Memory B cell (primary cell): ENCODE measurements around the gene ZDHHC24.

Experiments used
- ATAC-seq: fragments of 150-1000 bp; cut with Tn5 transposase; 2 replicates; pipeline ENCODE4 v1.10.0; 2021; ENCODE audit warnings: low read depth, mild to moderate bottlenecking, moderate library complexity
- DNase-seq, 2 donors: peaks; one replicate each; pipeline ENCODE4 v3.0.0; 2022; ENCODE audit warnings: low spot score in 2 of 2
- H3K27ac Mint-ChIP-seq: one replicate; pipeline ENCODE4 v1.8.0; 2022; ENCODE audit warnings: mild to moderate bottlenecking, moderate library complexity, mixed read lengths
- H3K27me3 Mint-ChIP-seq: one replicate; pipeline ENCODE4 v1.8.0; 2022; ENCODE audit warnings: mixed read lengths
- H3K36me3 Mint-ChIP-seq: one replicate; pipeline ENCODE4 v1.8.0; 2022; ENCODE audit warnings: mild to moderate bottlenecking, mixed read lengths
- H3K4me1 Mint-ChIP-seq: one replicate; pipeline ENCODE4 v1.8.0; 2022; ENCODE audit warnings: mixed read lengths
- H3K4me3 Mint-ChIP-seq: one replicate; pipeline ENCODE4 v1.8.0; 2022; ENCODE audit warnings: mild to moderate bottlenecking, moderate library complexity, mixed read lengths
- H3K9me3 Mint-ChIP-seq: one replicate; pipeline ENCODE4 v1.8.0; 2022; ENCODE audit warnings: mixed read lengths

The ZDHHC24 gene

DNA sequence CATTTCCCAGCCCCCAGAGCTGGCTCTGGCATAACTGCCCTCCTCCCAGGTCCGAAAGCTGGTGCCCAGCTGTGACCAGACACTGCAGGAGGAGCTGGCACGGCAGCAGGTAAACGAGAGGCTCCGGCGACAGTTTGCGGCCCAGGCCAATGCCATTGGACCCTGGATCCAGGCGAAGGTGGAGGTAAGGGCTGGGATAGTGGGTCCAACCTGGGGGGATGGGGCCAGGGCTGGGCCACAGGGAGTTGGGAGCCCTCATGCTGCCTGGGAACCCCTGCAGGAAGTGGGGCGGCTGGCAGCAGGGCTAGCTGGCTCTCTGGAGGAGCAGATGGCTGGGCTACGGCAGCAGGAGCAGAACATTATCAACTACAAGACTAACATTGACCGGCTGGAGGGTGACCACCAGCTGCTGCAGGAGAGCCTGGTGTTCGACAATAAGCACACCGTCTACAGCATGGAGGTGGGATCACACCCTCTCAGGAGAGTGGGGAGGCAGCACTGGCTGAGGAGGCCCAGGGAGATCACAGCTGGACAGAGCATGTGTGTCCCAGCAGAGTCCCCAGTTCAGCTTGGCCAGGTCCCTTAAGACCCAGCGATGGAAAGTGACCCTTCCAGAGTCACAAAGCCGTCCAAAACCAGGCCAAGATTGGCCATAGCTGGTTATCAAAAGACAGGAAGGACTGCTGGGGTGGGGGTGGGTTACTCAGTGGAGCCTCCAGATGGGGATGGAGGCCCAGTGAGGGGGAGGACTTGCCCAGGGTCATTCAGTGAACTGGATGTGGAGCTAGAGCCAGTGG, 15.5 kb upstream of the ZDHHC24 start:
- DNase-seq, result no peak

DNA sequence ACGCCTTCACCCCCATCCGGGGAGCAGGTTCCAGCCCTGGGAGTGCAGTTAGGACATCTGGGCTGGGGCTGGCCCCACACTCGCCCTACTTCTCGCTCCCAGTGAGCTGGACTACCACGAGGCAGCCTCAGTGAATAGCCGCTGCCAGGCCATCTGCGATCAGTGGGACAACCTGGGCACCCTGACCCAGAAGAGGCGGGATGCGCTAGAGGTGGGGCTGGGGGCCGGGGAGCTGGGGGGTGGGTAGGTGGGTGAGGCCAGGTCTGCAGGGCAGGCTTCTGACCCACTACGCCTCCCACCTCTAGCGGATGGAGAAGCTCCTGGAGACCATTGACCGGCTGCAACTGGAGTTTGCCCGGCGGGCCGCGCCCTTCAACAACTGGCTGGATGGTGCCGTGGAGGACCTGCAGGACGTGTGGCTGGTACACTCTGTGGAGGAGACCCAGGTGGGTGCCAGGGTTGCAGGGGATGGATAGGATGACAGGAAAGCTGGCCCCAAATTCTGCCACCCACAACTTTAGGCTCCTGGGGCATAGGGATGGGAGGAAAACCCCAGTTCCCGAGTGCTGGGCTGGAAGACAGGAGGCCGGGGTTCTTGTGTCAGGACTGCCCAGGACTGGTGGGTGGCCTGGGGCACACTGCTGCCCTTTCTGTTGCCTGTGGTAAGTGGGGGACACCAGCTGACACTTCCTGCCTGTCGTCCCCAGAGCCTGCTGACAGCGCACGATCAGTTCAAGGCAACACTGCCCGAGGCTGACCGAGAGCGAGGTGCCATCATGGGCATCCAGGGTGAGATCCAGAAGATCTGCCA, 14.2 kb upstream of the ZDHHC24 start:
- Mint-ChIP-seq H3K4me1 (no peaks in the 10 kb centered on the region), H3K4me3 (no peak overlapping the region), H3K9me3 (no peaks in the 10 kb centered on the region), H3K36me3 (no peaks in the 10 kb centered on the region), H3K27me3 (peaks cover 9% of the 10 kb centered on the region), H3K27ac (no peak overlapping the region)
- ATAC-seq (no peak), DNase-seq (no peak)

More for the DNA sequence above, 15.5 kb upstream of the ZDHHC24 start:
- peaks cover 4% of the 10 kb centered on the region for H3K36me3 Mint-ChIP-seq
- H3K4me1 Mint-ChIP-seq, result no peaks in the 10 kb centered on the region
- peaks cover 11% of the 10 kb centered on the region for H3K27me3 Mint-ChIP-seq
- no peaks in the 10 kb centered on the region for H3K9me3 Mint-ChIP-seq
- H3K4me3 Mint-ChIP-seq, result no peak overlapping the region
- no peak overlapping the region for H3K27ac Mint-ChIP-seq
- ATAC-seq, result no peak

DNA sequence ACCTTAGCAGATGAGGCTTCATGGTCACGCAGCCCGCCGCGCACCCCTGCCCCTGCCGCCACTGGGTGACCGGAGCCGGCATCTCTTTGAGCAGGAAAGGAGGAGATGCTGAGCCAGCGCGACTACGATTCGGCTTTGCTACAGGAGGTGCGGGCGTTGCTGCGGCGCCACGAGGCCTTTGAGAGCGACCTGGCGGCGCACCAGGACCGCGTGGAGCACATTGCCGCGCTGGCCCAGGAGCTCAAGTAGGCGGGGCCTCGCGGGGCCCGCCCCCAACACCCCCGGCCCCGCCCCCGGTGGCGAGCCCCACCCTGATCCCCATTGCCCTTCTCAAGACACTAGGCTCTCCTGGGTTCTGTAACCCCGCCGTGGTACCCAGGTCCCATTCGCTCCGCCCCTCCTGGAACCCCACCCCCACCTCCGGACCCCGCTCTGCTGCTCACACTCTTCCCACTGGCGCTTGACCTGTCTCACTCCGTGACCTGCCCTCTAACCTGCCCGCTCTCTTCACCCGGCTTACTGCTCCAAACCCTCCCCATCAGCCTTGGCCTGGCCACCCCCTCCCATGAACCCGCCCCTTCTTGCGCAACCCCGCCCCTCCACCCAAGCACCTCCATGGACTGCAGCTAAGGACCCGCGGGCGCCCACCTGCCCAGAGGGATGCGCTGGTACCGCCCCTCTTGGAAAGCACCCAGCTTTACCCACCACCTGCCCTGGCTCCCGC, 13.5 kb upstream of the ZDHHC24 start:
- DNase-seq (no peak), ATAC-seq (peak; percentile 55)
- no peak overlapping the region for H3K4me3 Mint-ChIP-seq

DNA sequence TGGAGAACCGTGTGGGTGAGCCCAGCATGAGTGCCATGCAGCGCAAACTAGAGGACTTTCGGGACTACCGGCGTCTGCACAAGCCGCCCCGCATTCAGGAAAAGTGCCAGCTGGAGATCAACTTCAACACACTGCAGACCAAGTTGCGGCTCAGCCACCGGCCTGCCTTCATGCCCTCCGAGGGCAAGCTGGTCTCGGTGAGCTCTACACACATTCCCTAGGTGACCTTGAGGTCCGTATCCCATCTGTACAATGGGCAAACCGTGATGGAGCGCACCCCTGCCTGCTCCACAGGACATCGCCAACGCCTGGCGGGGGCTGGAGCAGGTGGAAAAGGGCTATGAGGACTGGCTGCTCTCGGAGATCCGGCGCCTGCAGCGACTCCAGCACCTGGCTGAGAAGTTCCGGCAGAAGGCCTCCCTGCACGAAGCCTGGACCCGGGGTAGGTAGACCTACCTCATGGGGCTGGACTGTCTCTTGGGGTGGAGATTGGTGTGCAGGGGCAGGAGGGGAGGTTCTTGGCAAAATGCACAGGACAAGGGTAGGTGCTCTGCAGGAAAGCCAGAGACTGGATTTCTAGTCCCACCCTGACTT, 12.0 kb upstream of the ZDHHC24 start:
- DNase-seq (no peak), ATAC-seq (no peak)
- H3K4me3 Mint-ChIP-seq, result no peak overlapping the region
- H3K27me3 Mint-ChIP-seq, result peaks cover 9% of the 10 kb centered on the region
- H3K36me3 Mint-ChIP-seq, result no peaks in the 10 kb centered on the region
- H3K4me1 Mint-ChIP-seq, result no peaks in the 10 kb centered on the region
- no peaks in the 10 kb centered on the region for H3K9me3 Mint-ChIP-seq
- no peak overlapping the region for H3K27ac Mint-ChIP-seq

More for the DNA sequence above, 13.5 kb upstream of the ZDHHC24 start:
- Mint-ChIP-seq H3K27me3 (peaks cover 9% of the 10 kb centered on the region), H3K27ac (no peak overlapping the region), H3K9me3 (no peaks in the 10 kb centered on the region), H3K36me3 (no peaks in the 10 kb centered on the region), H3K4me1 (no peaks in the 10 kb centered on the region)

DNA sequence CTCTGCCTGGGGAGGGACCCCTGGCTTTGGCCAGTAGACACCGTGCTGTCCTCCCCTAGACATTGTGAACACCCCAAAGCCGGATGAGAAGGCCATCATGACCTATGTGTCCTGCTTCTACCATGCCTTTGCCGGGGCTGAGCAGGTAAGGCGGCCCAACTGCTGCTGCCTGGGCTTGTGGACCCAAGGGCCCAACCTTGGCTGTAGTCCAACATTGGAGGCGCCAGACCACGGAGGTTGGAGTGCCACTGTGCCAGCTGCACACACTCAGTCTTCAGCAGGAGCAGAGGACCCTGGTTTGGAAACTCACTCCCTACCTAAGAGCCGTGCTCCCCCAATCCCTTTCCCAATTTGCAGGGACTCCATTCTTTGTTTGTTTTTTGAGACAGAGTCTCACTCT, 10.2 kb upstream of the ZDHHC24 start:
- DNase-seq, result no peak
- H3K4me3 Mint-ChIP-seq, result no peak overlapping the region
- no peak for ATAC-seq
- no peaks in the 10 kb centered on the region for H3K9me3 Mint-ChIP-seq
- H3K36me3 Mint-ChIP-seq, result no peaks in the 10 kb centered on the region
- H3K27ac Mint-ChIP-seq, result no peak overlapping the region
- no peaks in the 10 kb centered on the region for H3K4me1 Mint-ChIP-seq
- H3K27me3 Mint-ChIP-seq, result peaks cover 9% of the 10 kb centered on the region

DNA sequence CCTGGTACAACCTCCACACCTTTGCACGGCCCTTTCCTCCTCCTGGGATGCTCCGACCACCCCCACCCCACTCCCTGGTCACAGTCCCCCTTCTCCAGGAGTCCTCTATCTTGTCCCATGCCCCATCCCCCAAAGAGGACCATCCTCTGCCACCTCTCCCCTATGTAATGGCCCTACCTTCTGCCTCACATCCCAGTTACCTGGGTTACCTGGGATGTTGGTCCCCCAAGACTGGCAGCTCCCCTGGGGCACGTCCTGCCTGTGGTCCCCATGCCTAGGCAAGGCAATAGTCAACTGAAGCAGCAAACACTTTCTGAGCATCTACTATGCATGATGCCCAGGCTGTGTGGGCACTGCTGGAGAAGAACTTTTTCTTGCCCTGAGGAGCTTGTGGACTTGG, 9.6 kb upstream of the ZDHHC24 start:
- Mint-ChIP-seq H3K4me1 (no peaks in the 10 kb centered on the region), H3K27me3 (peaks cover 9% of the 10 kb centered on the region)

DNA sequence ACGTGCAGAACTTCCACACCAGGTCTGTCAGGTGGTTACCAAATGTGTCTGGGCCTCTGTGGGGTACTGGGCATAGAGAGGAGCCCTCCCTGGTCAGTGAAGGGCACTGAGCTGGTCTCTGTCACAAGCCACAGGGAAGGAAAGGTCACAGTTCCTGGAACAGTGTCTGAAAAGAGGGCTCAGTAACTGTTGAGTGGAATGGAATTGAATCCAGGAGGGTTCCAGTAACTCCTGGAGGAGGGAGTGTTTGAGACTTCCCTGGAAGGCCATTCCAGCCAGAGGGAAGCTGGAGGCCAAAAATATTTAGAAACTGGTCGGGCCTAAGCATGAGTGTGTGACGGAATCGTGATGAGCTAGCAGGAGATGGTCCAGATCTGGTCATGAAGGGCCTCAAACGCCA, 8.8 kb upstream of the ZDHHC24 start:
- DNase-seq (no peak), ATAC-seq (no peak)
- Mint-ChIP-seq H3K4me1 (no peaks in the 10 kb centered on the region), H3K27me3 (peaks cover 9% of the 10 kb centered on the region), H3K9me3 (no peaks in the 10 kb centered on the region), H3K27ac (no peak overlapping the region), H3K36me3 (no peaks in the 10 kb centered on the region), H3K4me3 (no peak overlapping the region)

More for the DNA sequence above, 9.6 kb upstream of the ZDHHC24 start:
- ATAC-seq, result no peak
- H3K9me3 Mint-ChIP-seq, result no peaks in the 10 kb centered on the region
- no peaks in the 10 kb centered on the region for H3K36me3 Mint-ChIP-seq
- H3K27ac Mint-ChIP-seq, result no peak overlapping the region
- no peak for DNase-seq
- no peak overlapping the region for H3K4me3 Mint-ChIP-seq

DNA sequence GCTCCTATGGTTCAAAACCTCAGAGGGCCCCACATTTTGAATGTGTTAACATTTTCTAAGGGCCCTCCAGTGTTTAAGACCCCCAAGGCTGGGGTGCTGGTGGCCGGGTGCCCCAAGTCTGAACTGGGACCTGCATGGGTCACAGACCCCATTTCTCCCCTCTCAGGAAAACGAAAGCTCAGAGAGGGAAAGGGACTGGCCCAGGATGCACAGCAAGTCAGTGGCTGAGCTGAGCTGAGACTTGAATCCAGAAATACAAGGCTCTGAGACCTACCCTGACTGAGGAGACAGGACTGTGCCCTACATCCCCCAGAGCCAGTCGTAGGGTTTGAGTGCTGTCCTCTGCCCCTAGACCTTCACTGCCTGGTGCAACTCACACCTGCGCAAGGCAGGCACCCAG, 5.0 kb upstream of the ZDHHC24 start:
- Mint-ChIP-seq H3K4me3 (no peak overlapping the region), H3K27ac (no peak overlapping the region), H3K27me3 (no peaks in the 10 kb centered on the region)

DNA sequence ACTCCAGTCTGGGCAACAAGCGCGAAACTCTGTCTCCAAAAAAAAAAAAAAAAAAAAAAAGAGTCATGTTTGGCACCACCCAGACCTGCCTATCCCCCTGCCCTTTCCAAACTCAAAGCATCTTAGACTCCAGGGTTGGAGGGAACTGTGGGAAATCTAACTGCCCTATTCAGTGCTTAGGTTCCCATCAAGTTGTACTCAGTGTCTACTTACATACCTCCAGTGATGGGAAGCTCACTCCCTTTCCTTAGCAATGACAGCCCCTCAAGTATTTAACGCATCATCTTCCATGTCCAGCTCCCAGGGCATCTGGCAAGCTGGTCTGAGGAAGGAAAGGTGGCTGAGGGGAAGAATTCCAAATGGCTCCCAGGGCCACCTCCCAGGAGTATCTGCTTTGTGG, 3.8 kb upstream of the ZDHHC24 start:
- peaks cover 4% of the 10 kb centered on the region for H3K4me1 Mint-ChIP-seq
- ATAC-seq (no peak), DNase-seq (no peak)
- no peaks in the 10 kb centered on the region for H3K36me3 Mint-ChIP-seq
- H3K27ac Mint-ChIP-seq, result no peak overlapping the region
- no peaks in the 10 kb centered on the region for H3K9me3 Mint-ChIP-seq
- H3K4me3 Mint-ChIP-seq, result no peak overlapping the region
- H3K27me3 Mint-ChIP-seq, result no peaks in the 10 kb centered on the region

More for the DNA sequence above, 5.0 kb upstream of the ZDHHC24 start:
- Mint-ChIP-seq H3K4me1 (no peaks in the 10 kb centered on the region), H3K9me3 (no peaks in the 10 kb centered on the region), H3K36me3 (no peaks in the 10 kb centered on the region)
- no peak for DNase-seq
- ATAC-seq, result no peak

DNA sequence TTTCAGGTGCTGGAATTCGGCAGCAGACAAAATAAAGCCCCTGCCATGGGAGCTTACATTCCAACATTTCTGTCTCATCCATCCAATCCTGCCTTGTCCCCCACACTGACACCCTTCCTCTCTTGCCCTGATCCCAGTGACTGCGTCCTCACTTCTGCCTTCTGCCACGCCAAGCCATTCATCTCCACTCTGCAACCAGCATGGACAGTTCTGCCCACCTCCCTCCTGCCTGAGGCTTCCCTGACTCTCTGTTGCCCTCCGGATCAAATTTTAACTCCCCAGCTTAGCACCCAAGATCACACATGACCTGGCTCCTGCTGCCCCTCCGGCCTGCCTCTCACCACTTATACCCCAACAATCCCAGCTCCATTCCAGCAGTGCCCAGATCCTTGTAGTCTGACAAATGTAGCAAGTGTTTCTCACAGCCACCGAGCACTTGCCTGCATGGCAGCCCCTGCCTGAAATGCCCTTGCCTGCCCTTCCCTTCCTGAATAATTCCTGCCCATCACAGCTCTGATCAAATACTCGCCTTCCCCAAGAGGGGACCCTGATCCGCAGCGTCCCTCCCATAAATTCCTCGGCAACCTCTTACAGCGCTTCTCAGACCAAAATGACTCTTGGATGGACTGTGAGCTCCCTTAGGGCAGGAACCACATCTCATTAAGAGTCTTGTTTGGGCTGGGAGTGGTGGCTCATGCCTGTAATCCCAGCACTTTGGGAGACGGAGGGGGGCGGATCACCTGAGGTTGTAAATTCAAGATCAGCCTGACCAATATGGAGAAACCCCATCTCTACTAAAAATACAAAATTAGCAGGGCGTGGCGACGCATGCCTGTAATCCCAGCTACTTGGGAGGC, 3.2 kb upstream of the ZDHHC24 start:
- Mint-ChIP-seq H3K4me3 (peak overlapping the region; percentile 1), H3K36me3 (no peaks in the 10 kb centered on the region), H3K4me1 (peaks cover 8% of the 10 kb centered on the region), H3K27me3 (no peaks in the 10 kb centered on the region), H3K27ac (no peak overlapping the region), H3K9me3 (no peaks in the 10 kb centered on the region)
- ATAC-seq (no peak), DNase-seq (no peak)

DNA sequence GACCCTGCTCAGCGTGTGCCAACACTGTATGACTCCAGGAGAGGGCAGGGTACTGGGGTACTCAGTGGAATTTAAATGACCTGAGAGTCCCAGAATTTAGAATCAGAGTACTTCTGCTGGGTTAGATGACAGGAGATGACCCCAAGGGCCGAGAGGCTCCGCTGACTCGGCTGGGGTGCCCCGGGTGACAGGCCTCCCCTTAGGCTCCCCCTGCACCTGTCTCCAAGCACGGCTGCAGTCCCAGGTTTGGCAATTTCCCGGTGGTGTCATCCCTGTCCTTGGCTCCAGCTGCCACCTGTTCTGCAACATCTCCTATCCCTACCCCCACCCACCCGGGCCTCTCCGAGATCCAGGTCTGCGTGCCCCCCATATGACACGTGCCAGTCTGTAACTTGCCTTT, 2.2 kb upstream of the ZDHHC24 start:
- Mint-ChIP-seq H3K36me3 (no peaks in the 10 kb centered on the region), H3K4me3 (no peak overlapping the region), H3K27ac (no peak overlapping the region), H3K4me1 (peaks cover 18% of the 10 kb centered on the region), H3K27me3 (no peaks in the 10 kb centered on the region), H3K9me3 (no peaks in the 10 kb centered on the region)
- no peak for ATAC-seq
- DNase-seq, result no peak

DNA sequence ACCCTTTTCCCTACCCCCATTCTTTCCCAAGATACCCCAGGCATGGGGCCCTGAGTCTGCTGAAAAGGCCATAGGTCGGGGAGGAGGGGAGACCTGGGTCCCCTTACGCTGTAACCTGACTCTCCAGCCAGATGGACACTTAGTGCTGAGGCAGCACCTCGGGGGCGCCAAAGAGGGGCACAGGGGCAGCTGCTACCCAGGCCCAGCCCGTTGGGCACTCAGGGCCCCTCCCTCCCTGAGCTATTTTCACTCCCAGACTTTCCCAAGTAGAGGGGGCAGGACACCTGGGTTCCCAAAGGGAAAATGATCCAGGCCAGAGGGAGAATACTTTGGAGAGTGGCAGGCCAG, 1.8 kb upstream of the ZDHHC24 start:
- Mint-ChIP-seq H3K36me3 (peaks cover under 1% of the 10 kb centered on the region), H3K4me3 (no peak overlapping the region), H3K27ac (no peak overlapping the region), H3K4me1 (peaks cover 18% of the 10 kb centered on the region), H3K9me3 (no peaks in the 10 kb centered on the region), H3K27me3 (no peaks in the 10 kb centered on the region)
- no peak for ATAC-seq
- no peak for DNase-seq

DNA sequence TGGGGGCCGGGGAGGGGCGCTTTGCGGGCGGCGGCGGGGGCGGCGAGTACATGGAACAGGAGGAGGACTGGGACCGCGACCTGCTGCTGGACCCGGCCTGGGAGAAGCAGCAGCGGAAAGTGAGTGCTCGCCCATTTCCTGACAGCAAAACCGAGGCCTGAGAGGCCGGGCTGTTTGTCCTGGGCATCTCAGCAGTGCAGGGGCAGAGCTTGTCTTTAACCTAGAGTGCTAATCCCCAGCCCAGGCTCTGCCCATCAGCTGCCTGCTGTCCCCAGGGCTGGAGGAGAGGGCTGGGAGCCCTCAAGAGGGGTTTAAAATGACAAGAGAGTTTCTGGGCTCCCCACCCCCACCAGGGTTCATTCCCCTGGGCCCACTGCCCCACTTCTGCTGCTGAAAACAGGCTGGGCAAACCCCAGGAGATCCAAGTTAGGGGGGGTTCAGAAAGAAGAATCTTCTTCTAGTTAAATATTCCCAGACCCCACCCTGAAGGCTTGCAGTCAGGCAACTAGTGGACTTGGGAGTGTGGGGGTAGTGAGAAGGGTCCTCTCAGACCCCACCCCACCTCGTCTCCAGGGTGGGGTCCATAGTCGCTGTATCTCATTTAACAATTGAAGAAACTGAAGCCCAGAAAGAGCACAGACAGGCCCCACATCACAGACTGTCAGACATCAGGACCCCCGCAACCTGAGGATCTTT, 1.3 kb upstream of the ZDHHC24 start:
- no peak for ATAC-seq
- Mint-ChIP-seq H3K27me3 (no peaks in the 10 kb centered on the region), H3K9me3 (no peaks in the 10 kb centered on the region), H3K36me3 (peaks cover 6% of the 10 kb centered on the region), H3K27ac (peak overlapping the region; percentile 19), H3K4me1 (peaks cover 24% of the 10 kb centered on the region), H3K4me3 (peak overlapping the region; percentile 86)
- no peak for DNase-seq
